ENCODE measurements around the gene MIEF1.

Gene MIEF1

DNA sequence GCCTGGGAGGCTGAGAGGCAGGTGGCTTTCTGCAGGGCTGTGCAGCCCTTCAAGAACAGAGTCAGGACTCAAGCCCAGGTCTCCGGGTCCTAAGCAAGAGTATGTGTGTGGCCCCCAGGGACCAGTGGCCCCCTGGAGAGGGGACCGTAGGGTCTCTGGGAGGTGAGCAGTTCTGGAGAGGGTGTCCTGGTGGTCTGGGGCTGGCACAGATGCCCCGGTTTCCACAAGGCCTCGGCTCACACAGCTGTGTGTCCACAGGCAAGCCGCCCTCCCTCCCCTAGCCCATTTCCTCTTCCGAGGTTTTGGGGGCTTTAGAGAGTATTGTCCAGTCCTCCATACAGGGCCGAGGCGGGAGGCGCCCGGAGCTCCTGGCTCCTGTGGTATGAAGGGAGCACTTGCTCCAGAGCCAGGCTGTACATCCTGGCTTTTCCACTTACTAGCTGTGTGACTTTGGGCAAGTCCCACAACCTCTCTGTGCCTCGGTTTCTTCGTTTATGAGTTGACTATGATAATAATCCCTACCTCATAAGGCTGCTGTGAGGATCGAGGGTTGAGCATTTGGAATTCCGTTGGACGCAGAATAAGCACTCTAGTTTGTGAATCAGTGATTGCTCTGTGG lies 33.9 kb downstream of the MIEF1 start:
- Histone ChIP-seq H3K4me3 (ENCODE audit: low read depth, low read length) (no peak overlapping the region), H3K27me3 (no peaks in the 10 kb centered on the region), H3K36me3 (0 out of 2 replicates have a peak, but pooled peaks cover 2% of the 10 kb centered on the region), H3K4me1 (peaks cover 7% of the 10 kb centered on the region), H3K9me3 (no peaks in the 10 kb centered on the region)
- TF ChIP-seq, protein P1, sequence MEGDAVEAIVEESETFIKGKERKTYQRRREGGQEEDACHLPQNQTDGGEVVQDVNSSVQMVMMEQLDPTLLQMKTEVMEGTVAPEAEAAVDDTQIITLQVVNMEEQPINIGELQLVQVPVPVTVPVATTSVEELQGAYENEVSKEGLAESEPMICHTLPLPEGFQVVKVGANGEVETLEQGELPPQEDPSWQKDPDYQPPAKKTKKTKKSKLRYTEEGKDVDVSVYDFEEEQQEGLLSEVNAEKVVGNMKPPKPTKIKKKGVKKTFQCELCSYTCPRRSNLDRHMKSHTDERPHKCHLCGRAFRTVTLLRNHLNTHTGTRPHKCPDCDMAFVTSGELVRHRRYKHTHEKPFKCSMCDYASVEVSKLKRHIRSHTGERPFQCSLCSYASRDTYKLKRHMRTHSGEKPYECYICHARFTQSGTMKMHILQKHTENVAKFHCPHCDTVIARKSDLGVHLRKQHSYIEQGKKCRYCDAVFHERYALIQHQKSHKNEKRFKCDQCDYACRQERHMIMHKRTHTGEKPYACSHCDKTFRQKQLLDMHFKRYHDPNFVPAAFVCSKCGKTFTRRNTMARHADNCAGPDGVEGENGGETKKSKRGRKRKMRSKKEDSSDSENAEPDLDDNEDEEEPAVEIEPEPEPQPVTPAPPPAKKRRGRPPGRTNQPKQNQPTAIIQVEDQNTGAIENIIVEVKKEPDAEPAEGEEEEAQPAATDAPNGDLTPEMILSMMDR (IDR thresholded peaks at IDR 0.05; ENCODE audit: low read depth, low read length) = no peak
- DNase-seq = no peak

DNA sequence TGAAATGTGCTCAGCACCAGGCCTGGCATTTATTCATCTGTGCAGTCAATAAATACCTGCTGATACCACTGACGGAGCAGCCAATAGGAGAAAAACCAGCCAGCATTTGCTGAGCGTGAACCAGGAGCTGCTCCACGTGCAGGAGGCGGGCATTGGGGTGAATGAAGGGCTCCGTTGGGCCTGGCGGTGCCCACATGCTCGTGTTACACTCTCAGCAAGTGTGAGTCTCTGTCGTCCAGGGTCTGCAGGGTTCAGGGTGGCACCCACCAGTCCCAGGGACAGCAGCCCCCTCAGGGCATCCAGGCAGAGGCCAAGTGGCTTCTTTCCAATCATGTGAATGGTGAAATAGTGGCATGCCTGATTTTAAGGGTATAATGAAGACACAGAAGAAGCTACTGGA lies 34.6 kb downstream of the MIEF1 start:
- DNase-seq = no peak
- Histone ChIP-seq H3K27me3 (no peaks in the 10 kb centered on the region), H3K36me3 (no peaks in the 10 kb centered on the region), H3K4me3 (ENCODE audit: low read depth, low read length) (no peak overlapping the region), H3K4me1 (peaks cover 4% of the 10 kb centered on the region), H3K9me3 (no peaks in the 10 kb centered on the region)
- TF ChIP-seq, protein P1 (IDR thresholded peaks at IDR 0.05; ENCODE audit: low read depth, low read length) = no peak

DNA sequence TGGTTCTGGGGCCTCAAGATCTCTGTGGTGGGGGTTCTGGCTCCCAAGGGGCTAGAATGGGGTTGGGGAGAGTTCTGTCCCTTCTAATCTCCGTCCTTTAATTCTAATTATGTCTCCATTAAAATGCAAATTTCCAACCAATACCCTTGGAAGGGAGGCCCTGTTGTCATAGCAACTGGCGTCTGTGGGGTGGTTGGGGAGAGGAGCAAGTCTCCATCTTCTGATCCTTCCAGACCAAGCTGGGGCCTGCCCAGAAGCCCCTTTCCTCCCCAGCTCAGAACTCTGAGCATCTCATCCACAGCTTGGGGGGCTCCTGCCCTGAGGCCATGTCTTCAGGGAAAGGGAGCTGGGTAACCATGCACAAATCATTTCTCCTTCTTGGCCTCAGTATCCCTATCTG lies 35.9 kb downstream of the MIEF1 start:
- H3K27me3 ChIP-seq = no peaks in the 10 kb centered on the region
- no peak overlapping the region for H3K4me3 ChIP-seq (ENCODE audit: low read depth, low read length)
- no peaks in the 10 kb centered on the region for H3K9me3 ChIP-seq
- DNase-seq = no peak
- no peaks in the 10 kb centered on the region for H3K36me3 ChIP-seq
- TF ChIP-seq, protein P1 (IDR thresholded peaks at IDR 0.05; ENCODE audit: low read depth, low read length) = no peak
- H3K4me1 ChIP-seq = peaks cover 4% of the 10 kb centered on the region

DNA sequence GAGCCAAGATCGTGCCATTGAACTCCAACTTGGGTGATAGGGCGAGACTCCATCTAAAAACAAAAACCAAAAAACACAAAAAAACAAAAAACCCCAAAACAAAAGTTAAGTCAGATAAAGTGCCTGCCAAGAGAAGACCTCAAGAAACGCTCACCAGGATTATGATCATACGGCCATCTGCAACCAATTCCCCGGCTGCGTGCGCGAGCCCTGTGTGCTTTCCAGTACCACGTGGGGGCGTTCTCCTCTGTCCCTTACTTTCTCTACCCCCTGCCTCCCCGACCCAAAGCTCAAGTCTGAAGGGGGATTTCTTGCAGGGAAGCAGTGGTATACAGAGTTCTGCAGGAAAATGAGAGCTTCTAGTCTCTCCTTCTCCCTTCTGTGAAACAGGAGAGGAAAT lies 41.0 kb downstream of the MIEF1 start:
- peak; percentile 73 for DNase-seq
- no peak overlapping the region for H3K4me3 ChIP-seq (ENCODE audit: low read depth, low read length)
- H3K9me3 ChIP-seq = no peaks in the 10 kb centered on the region
- peaks cover 11% of the 10 kb centered on the region for H3K4me1 ChIP-seq
- TF ChIP-seq, protein P1 (IDR thresholded peaks at IDR 0.05; ENCODE audit: low read depth, low read length) = peak; percentile 85
- H3K36me3 ChIP-seq = no peaks in the 10 kb centered on the region
- H3K27me3 ChIP-seq = no peaks in the 10 kb centered on the region

DNA sequence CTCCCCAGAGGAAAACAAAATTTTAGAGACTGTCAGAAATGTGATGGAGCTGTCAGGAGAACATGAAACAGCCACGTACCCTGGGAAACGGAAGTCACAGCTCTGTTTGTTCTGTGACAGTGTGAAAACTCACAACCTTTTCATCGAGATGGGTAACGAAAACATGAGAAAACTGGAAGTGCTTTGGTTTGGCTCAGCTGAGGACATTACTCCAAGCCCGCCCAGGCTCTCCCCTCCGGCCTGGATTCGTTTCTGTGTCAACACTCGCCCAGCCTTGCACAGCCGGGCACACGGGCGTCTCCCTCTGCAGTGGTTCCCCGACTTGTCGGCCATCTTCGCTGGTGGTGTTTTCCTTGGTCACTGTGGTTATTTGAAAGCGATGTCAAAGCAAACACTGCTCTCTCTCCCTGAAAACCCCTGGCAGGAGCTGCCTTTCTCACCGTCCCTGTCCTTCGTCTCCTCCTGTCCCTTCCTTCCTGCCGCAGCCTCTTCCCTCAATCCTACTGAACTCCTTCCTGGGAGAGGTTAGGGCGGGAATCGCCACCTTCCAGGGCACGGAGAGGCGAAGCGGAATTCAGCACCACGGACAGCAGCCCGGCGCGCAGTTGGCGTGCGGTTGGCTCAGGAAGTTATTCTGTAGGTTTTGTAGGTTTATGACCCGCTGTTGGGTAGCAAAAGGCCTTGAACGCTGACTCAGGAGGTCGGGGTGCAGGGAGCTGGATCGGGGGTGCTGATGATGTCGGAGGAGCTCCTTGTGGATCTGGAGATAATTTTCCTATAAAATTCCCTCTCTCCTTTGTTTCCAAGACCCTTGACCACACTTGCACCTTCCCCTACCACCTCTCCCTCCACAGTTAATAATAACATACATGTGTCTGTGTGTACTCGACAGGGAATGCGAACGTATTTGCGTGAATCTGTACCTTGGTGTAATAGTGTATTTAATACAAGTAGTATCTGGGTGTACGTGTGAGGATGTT lies 43.6 kb downstream of the MIEF1 start:
- Histone ChIP-seq H3K4me3 (ENCODE audit: low read depth, low read length) (no peak overlapping the region), H3K9me3 (no peaks in the 10 kb centered on the region), H3K27me3 (no peaks in the 10 kb centered on the region), H3K36me3 (no peaks in the 10 kb centered on the region), H3K4me1 (peaks cover 11% of the 10 kb centered on the region)
- no peak for DNase-seq
- TF ChIP-seq, protein P1 (IDR thresholded peaks at IDR 0.05; ENCODE audit: low read depth, low read length) = no peak
